Measurements from ENCODE around the gene VMP1.
A peak's percentile ranks its signal among the peaks of the same experiment; 100 is the strongest.

The VMP1 gene

DNA sequence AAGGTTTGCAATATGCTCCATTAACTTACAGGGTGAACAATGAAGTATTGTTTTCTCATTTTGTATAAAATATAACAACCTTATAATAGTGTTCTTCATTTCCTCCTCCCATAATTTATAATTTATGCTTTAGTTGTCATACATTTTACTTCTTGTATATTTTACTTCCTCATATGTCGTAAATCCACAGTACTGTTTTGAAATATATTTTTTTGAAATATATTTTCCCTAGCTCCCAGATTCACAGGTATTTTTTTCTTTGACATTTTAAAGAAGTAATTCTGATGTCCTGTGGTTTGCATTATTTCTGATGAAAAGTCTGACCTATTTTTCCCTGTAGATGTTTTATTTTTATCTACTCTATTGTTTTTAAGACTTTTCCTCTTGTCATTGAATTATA, 52.7 kb downstream of the VMP1 start:
- DNase-seq (ENCODE audit: low read depth) = no peak
- TF ChIP-seq, protein P1, sequence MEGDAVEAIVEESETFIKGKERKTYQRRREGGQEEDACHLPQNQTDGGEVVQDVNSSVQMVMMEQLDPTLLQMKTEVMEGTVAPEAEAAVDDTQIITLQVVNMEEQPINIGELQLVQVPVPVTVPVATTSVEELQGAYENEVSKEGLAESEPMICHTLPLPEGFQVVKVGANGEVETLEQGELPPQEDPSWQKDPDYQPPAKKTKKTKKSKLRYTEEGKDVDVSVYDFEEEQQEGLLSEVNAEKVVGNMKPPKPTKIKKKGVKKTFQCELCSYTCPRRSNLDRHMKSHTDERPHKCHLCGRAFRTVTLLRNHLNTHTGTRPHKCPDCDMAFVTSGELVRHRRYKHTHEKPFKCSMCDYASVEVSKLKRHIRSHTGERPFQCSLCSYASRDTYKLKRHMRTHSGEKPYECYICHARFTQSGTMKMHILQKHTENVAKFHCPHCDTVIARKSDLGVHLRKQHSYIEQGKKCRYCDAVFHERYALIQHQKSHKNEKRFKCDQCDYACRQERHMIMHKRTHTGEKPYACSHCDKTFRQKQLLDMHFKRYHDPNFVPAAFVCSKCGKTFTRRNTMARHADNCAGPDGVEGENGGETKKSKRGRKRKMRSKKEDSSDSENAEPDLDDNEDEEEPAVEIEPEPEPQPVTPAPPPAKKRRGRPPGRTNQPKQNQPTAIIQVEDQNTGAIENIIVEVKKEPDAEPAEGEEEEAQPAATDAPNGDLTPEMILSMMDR (IDR thresholded peaks at IDR 0.05; ENCODE audit: control insufficient read depth, insufficient read depth, low read depth, low read length, missing control alignments) = no peak
- no peak overlapping the region for H3K4me3 ChIP-seq (ENCODE audit: control insufficient read depth, low read depth, low read length)

DNA sequence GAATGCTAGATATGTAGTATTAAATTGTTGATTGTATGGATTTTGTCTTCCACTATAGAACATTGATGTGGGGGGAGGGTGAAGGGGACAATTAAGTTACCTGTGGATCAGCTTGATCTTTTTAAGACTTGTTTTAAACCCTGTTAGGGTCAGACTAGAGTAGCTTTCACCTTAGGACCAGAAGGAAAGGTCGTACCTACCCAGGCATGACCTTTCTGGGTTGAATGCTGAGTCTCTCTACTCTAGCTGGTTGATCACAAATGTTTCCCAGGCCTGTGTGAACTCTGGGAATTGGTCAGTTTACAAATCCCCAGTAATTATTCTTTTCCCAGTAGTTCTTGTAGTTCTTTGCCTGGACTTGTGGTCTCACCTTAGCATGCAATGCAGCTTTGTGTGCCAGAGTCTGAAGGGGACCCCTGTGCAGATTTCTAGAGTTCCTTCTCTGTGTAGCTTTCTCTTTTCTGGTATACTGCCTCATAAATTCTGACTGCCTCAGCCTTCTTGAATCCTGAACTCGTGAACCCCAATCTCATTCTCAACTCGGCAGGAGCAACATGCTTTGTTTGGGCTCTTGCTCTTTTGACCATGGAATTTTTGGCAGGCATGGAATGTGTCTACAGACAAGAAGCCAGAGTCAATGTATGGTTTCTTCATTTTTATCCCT, 54.1 kb downstream of the VMP1 start:
- TF ChIP-seq, protein P1 (IDR thresholded peaks at IDR 0.05; ENCODE audit: control insufficient read depth, insufficient read depth, low read depth, low read length, missing control alignments) = no peak
- DNase-seq (ENCODE audit: low read depth) = peak; percentile 79
- no peak overlapping the region for H3K4me3 ChIP-seq (ENCODE audit: control insufficient read depth, low read depth, low read length)

DNA sequence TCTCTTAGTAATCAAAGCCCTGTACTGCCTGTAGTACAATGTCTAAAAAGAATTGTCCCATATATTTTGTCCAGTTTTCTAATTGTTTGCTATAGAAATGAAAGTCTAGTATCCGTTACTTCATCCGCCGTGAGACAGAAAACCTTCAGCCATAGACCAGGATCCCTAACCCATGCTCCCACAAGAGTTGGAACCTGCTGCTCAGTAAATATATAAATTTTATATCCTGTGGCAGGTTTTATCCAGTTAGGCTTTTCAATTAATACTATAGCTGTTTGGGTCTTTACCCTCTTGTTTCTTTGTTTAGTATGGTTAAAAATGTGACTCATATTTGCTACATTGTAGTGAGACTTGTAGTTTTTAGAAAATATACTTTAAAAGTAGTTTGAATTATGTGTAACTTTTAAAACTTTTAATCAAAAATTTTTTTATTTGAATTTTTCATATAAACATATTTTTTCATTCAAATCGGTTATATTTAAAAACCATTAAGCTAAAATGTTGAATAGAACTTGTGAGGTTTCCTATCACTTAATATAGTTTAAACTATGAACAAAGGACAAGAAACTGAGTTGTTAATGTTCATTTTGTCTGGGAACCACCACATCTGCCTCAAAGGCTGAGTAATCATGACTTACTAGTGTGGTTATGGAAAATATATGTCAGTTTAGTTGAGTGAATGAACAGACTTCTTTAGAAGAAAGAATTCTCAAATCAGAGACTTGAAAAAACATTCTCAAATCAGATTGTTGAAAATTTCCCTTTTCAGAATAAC, 54.8 kb downstream of the VMP1 start:
- TF ChIP-seq, protein P1 (IDR thresholded peaks at IDR 0.05; ENCODE audit: control insufficient read depth, insufficient read depth, low read depth, low read length, missing control alignments) = no peak
- no peak for DNase-seq (ENCODE audit: low read depth)
- H3K4me3 ChIP-seq (ENCODE audit: control insufficient read depth, low read depth, low read length) = no peak overlapping the region

DNA sequence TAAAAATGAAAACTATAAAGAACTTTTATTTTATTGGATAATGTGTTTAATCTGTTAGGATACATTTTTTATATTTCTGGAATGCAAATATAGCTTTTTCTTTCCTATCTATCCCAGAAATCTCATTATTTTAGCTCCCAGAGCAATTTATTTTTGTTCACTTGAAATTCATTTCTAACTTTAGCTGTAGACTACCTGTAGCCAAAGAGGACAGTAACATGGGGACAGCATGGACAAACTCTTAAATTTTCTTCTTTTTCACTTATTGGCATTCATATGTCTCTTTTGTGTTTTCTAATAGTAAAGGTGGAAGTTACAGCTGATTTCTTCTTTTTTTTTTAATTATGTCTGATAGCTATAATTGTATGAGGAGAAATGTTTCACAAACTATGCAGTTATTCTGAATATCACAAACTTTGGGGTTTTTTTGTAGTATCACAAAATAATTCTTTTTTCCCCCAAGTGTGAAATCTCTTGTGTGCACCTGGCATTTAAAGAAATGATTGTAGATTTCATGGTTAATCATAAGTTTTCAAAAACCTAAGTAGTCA, 55.4 kb downstream of the VMP1 start:
- DNase-seq (ENCODE audit: low read depth) = no peak
- TF ChIP-seq, protein P1 (IDR thresholded peaks at IDR 0.05; ENCODE audit: control insufficient read depth, insufficient read depth, low read depth, low read length, missing control alignments) = no peak
- no peak overlapping the region for H3K4me3 ChIP-seq (ENCODE audit: control insufficient read depth, low read depth, low read length)

DNA sequence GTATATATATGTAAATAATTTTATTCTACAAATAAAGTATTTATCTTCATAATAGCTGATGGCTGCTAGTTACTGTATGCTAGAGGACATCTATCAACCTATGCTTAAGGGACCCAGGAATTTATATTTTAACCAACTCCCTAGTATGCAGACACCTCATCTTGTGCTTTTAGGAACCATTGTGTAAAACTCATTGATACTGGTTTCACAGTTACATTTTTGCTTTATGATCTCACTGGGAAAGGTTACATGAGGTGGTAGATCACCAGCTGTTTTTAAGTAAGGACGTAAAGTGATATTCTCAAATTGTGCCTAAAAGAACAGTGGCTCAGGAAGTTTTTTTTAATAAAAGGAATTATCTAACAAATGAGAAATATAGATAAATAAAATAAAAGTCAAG, 56.4 kb downstream of the VMP1 start:
- DNase-seq (ENCODE audit: low read depth) = no peak
- TF ChIP-seq, protein P1 (IDR thresholded peaks at IDR 0.05; ENCODE audit: control insufficient read depth, insufficient read depth, low read depth, low read length, missing control alignments) = no peak
- H3K4me3 ChIP-seq (ENCODE audit: control insufficient read depth, low read depth, low read length) = no peak overlapping the region

DNA sequence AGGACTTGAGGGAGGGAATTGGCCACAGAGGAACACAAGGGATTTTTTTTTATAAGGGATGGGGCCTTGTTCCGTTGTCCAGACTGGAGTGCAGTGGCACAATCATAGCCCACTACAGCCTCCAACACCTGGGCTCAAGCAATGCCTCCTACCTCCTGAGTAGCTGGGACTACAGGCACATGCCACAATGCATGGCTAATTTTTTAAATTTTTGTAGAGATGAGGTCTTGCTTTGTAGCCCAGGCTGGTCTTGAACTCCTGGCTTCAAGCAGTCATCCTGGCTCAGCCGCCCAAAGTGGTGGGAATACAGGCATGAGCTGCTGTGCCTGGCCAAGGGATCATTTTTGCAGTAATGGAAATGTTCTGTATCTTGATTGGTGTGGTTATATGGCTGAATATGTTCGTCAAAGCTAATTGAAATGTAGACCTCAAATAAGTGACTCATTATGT, 56.9 kb downstream of the VMP1 start:
- no peak for DNase-seq (ENCODE audit: low read depth)
- TF ChIP-seq, protein P1 (IDR thresholded peaks at IDR 0.05; ENCODE audit: control insufficient read depth, insufficient read depth, low read depth, low read length, missing control alignments) = no peak
- H3K4me3 ChIP-seq (ENCODE audit: control insufficient read depth, low read depth, low read length) = no peak overlapping the region

All from AG09309 (cell line).